Amygdala (tissue), 56 donors: Measurements from ENCODE around the gene KRT33B.
"Not testable (repeated sequence)": the region's sequence is repeated elsewhere in the genome, so short reads cannot be mapped to it uniquely, and the experiment has no call there.

Source experiments
- DNase-seq, 56 donors: peaks; one replicate each; lab custom pipeline; 2025; lab: John Stamatoyannopoulos, UW

The KRT33B gene

GRCh38 chr17:41394254-41394996 lies 24.8 kb upstream of the KRT33B start:
- no peak for DNase-seq

- DNase-seq: no peak
These were observed 24.2 kb upstream of the KRT33B start for GRCh38 chr17:41393826-41394225.

- no peak for DNase-seq
These were observed 23.7 kb upstream of the KRT33B start for GRCh38 chr17:41393294-41393693.

- DNase-seq: no peak
These were observed 22.7 kb upstream of the KRT33B start for GRCh38 chr17:41392278-41392677.

GRCh38 chr17:41391535-41391934 lies 21.9 kb upstream of the KRT33B start:
- no peak for DNase-seq

- no peak for DNase-seq
These were observed 20.9 kb upstream of the KRT33B start for GRCh38 chr17:41390411-41390938.

- no peak for DNase-seq
These were observed 18.1 kb upstream of the KRT33B start for GRCh38 chr17:41387670-41388069.

GRCh38 chr17:41386227-41386626 lies 16.6 kb upstream of the KRT33B start:
- DNase-seq: no peak

GRCh38 chr17:41383690-41384089 lies 14.1 kb upstream of the KRT33B start:
- no peak for DNase-seq

GRCh38 chr17:41382394-41382793 lies 12.8 kb upstream of the KRT33B start:
- DNase-seq: no peak

GRCh38 chr17:41381943-41382342 lies 12.3 kb upstream of the KRT33B start, which contains the start of gene KRT34:
Gene KRT34 (minus strand): TSS chr17:41382306. CDS start chr17:41382246, 60 bp downstream.
- DNase-seq: not testable (repeated sequence)

- DNase-seq: not testable (repeated sequence)
These were observed 10.5 kb upstream of the KRT33B start for GRCh38 chr17:41380091-41380490.

- no peak for DNase-seq
These were observed 7.9 kb upstream of the KRT33B start for GRCh38 chr17:41377546-41377945.

GRCh38 chr17:41369023-41369422 lies 590 bp downstream of the KRT33B start:
- no peak for DNase-seq

GRCh38 chr17:41367426-41368075 lies 2.1 kb downstream of the KRT33B start:
- DNase-seq: no peak

- no peak for DNase-seq
These were observed 3.5 kb downstream of the KRT33B start for GRCh38 chr17:41366070-41366469.

GRCh38 chr17:41363881-41364280 lies 5.7 kb downstream of the KRT33B start:
- DNase-seq: no peak

GRCh38 chr17:41360296-41360995 lies 9.2 kb downstream of the KRT33B start:
- no peak for DNase-seq

- no peak for DNase-seq
These were observed 15.1 kb downstream of the KRT33B start for GRCh38 chr17:41354536-41354935.

GRCh38 chr17:41352597-41353366 lies 16.8 kb downstream of the KRT33B start:
- no peak for DNase-seq
